ENCODE results near the gene RAPGEF1. TPM values are rescaled to one million over a fixed set of nuclear protein-coding genes. Genes with fewer than 3 reads are reported as not detected.

RAPGEF1 gene
- total and polyA plus RNA-seq, 2 experiments from 2014 or later = 9.9 to 82.8 TPM

- no peak overlapping the region for H3K4me3 Mint-ChIP-seq
These were observed 146.6 kb downstream of the RAPGEF1 start for GRCh38 chr9:131593091-131593820.

More at GRCh38 chr9:131593091-131593820, 146.6 kb downstream of the RAPGEF1 start:
- no peak overlapping the region for H3K27ac ChIP-seq (ENCODE audit: low read depth)
- no peaks in the 10 kb centered on the region for H4K20me1 ChIP-seq (replicated peaks; ENCODE audit: insufficient read depth)
- Mint-ChIP-seq H3K27me3 (ENCODE audit: insufficient read depth, low read depth, poor library complexity) (peaks cover 8% of the 10 kb centered on the region), H3K9me3 (no peaks in the 10 kb centered on the region), H3K4me1 (no peaks in the 10 kb centered on the region), H3K36me3 (ENCODE audit: low read depth) (peaks cover 22% of the 10 kb centered on the region), H3K27ac (no peak overlapping the region)
- H3K27me3 ChIP-seq (ENCODE audit: insufficient read depth) = no peaks in the 10 kb centered on the region
- H3K36me3 ChIP-seq (ENCODE audit: insufficient read depth) = no peaks in the 10 kb centered on the region; the same call in 1 of the 2 replicates
- no peak for TF ChIP-seq STAT1 (IDR thresholded peaks at IDR 0.05; ENCODE audit: unreplicated experiment)
- no peak for TF ChIP-seq CTCF (conservative IDR thresholded peaks at IDR 0.05; ENCODE audit: low read depth in 2 of 2)
- no peak for TF ChIP-seq REST (IDR thresholded peaks at IDR 0.05; ENCODE audit: unreplicated experiment)
- TF ChIP-seq ZNF114 (CRISPR knock-in tag; IDR thresholded peaks at IDR 0.05) = no peak
- no peak for TF ChIP-seq ZNF331 (CRISPR knock-in tag; IDR thresholded peaks at IDR 0.05; ENCODE audit: low read depth)
- no peak for TF ChIP-seq EZH2 (IDR thresholded peaks at IDR 0.05; ENCODE audit: low read depth, unreplicated experiment)
- no peak for TF ChIP-seq ETS1 (IDR thresholded peaks at IDR 0.05)
- TF ChIP-seq JUNB (IDR thresholded peaks at IDR 0.05; ENCODE audit: unreplicated experiment) = no peak
- no peak for TF ChIP-seq NANOG (IDR thresholded peaks at IDR 0.05; ENCODE audit: borderline replicate concordance)
- no peak for TF ChIP-seq EZH2phosphoT487 (IDR thresholded peaks at IDR 0.05; ENCODE audit: unreplicated experiment)
- TF ChIP-seq CREB1 (CRISPR knock-in tag; IDR thresholded peaks at IDR 0.05; ENCODE audit: low read depth) = no peak
- TF ChIP-seq ZNF462 (CRISPR knock-in tag; IDR thresholded peaks at IDR 0.05) = no peak
- TF ChIP-seq POLR2AphosphoS5 (IDR thresholded peaks at IDR 0.05; ENCODE audit: low read depth) = no peak
- H2AFZ ChIP-seq = no peak overlapping the region
- H3K79me2 ChIP-seq (replicated peaks; ENCODE audit: insufficient read depth) = no peaks in the 10 kb centered on the region
- no peaks in the 10 kb centered on the region for H3K9me2 ChIP-seq (ENCODE audit: insufficient read depth)
- no peak overlapping the region for H3K4me2 ChIP-seq
- no peak overlapping the region for H3K4me3 ChIP-seq
- H3K4me1 ChIP-seq (ENCODE audit: insufficient read depth) = no peaks in the 10 kb centered on the region
- ATAC-seq (no peak), DNase-seq (ENCODE audit: low spot score) (no peak)
- 0 out of 2 replicates have a peak, but pooled peaks cover 3% of the 10 kb centered on the region for H3F3A ChIP-seq (replicated peaks; ENCODE audit: low read depth)
